T follicular helper cell (primary cell): Measurements from ENCODE around the gene SIRPA.

Experiments used
- DNase-seq: peaks from one replicate; pipeline ENCODE4 v3.0.0-alpha.2; 2020; ENCODE audit warnings: low read depth
- total RNA-seq, 2 experiments: gene quantifications; one replicate each; lab custom pipeline; 2026; lab: John Stamatoyannopoulos, UW

SIRPA gene
- total RNA-seq: 0 to 0.06 reads per million in 2 experiments

GRCh38 chr20:1894951-1895673, at the start of gene SIRPA:
Gene SIRPA (plus strand): TSS chr20:1895407. CDS start chr20:1895448, 41 bp downstream.
- DNase-seq: no peak

GRCh38 chr20:1845701-1846100, 49.5 kb upstream of the SIRPA start:
- DNase-seq: no peak

- DNase-seq: no peak
These were observed 48.9 kb upstream of the SIRPA start for GRCh38 chr20:1846341-1846740.

GRCh38 chr20:1846876-1847275, 48.3 kb upstream of the SIRPA start:
- no peak for DNase-seq

GRCh38 chr20:1847780-1848179, 47.4 kb upstream of the SIRPA start:
- DNase-seq: no peak

GRCh38 chr20:1848373-1848772, 46.8 kb upstream of the SIRPA start:
- DNase-seq: no peak

GRCh38 chr20:1851396-1851795, 43.8 kb upstream of the SIRPA start:
- no peak for DNase-seq

GRCh38 chr20:1853473-1853872, 41.7 kb upstream of the SIRPA start:
- DNase-seq: no peak

- no peak for DNase-seq
These were observed 41.0 kb upstream of the SIRPA start for GRCh38 chr20:1854246-1854645.

- no peak for DNase-seq
These were observed 40.1 kb upstream of the SIRPA start for GRCh38 chr20:1855109-1855508.

GRCh38 chr20:1855690-1856089, 39.5 kb upstream of the SIRPA start:
- no peak for DNase-seq

- DNase-seq: no peak
These were observed 38.8 kb upstream of the SIRPA start for GRCh38 chr20:1856424-1856823.

GRCh38 chr20:1857466-1857865, 37.7 kb upstream of the SIRPA start:
- no peak for DNase-seq

GRCh38 chr20:1858871-1859270, 36.3 kb upstream of the SIRPA start:
- no peak for DNase-seq

- no peak for DNase-seq
These were observed 34.8 kb upstream of the SIRPA start for GRCh38 chr20:1860446-1860845.

GRCh38 chr20:1861347-1861976, 33.7 kb upstream of the SIRPA start:
- no peak for DNase-seq

GRCh38 chr20:1861996-1862662, 33.1 kb upstream of the SIRPA start:
- no peak for DNase-seq

GRCh38 chr20:1862663-1863053, 32.5 kb upstream of the SIRPA start:
- no peak for DNase-seq

- DNase-seq: no peak
These were observed 31.9 kb upstream of the SIRPA start for GRCh38 chr20:1863296-1863695.

GRCh38 chr20:1866834-1867233, 28.4 kb upstream of the SIRPA start:
- no peak for DNase-seq

- DNase-seq: no peak
These were observed 27.5 kb upstream of the SIRPA start for GRCh38 chr20:1867495-1868260.

GRCh38 chr20:1868856-1869255, 26.4 kb upstream of the SIRPA start:
- DNase-seq: no peak
